Measurements from ENCODE around the gene ADAMTSL3.

DNA sequence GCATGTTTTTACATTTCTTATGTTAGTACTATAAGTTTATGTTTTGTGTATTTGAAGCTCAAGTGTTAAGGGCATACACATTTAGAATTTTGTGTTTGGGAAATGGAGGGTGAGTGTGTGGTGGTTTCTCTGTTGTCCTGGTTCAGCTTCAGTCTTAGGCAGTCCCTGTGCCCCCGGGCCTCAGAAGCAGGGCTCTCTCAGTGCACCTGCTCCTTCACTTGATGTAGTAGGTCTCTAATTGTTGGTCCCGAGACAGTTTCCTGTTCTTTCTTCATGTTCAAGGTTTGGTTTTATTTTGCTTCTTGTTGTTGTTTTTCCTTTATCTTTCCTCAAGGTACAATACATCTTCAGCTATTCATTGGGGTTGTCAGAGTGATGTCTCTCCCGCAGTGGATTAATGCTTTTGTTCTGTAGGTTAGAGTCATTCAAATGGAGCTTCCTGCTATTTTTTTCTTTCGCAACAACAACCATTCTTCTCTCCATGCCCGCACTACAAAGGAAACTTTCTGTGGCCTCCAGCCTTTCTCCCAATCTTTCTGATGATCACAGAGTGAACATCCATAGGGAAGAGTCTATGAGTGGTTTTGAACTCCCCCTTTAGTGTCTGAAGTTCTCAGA, 403.9 kb downstream of the ADAMTSL3 start:
- TF ChIP-seq POLR2A (IDR thresholded peaks at IDR 0.05; ENCODE audit: low read length) (no peak), GATA1 (IDR thresholded peaks at IDR 0.05; ENCODE audit: low read depth, low read length) (no peak)

Measured in erythroblast (primary cell).